Measurements from ENCODE around the gene RNF213.

Gene RNF213

DNA sequence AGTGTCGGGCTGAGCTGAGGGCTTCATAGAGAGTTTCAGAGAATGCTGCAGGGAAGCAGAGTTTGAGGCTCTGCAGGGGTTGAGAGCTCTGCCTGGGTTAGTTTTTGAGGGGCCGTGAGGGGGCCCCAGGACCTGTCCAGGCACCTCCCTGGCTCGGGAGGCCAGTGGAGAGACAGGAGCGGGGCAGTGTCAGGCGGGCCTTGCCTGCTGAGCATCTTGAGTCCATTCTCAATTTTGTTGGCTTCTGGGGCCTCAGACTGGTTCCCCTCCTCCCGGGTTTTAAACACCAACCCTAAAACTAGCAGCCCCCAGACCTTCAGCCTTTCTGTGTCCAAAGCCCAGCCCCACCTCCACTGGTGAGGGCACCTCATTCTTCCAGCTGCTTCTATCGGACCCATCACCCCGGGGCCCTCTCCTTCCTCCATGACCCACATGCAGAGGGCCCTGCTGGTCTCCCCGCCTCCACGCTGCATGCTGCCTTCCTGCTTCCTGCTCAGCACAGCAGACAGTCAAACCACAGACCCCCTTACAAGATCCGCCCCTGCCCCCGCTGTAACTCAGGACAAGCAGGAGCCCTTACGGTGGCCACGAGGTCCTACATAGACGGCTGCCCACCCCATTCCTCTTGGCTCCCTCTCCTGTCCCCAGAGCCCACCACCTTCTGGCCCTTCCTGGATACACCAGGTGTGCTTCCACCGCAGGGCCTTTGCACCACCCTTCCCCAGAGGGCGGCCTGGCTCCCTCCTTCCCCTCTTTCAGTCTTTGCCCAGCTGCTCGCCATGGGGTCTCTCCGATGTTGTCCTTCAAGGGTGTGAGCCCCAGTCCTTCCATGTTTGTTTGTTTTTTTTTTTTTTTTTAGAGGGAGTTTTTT is 3.8 kb downstream of the RNF213 start:
- TF ChIP-seq, protein P1, sequence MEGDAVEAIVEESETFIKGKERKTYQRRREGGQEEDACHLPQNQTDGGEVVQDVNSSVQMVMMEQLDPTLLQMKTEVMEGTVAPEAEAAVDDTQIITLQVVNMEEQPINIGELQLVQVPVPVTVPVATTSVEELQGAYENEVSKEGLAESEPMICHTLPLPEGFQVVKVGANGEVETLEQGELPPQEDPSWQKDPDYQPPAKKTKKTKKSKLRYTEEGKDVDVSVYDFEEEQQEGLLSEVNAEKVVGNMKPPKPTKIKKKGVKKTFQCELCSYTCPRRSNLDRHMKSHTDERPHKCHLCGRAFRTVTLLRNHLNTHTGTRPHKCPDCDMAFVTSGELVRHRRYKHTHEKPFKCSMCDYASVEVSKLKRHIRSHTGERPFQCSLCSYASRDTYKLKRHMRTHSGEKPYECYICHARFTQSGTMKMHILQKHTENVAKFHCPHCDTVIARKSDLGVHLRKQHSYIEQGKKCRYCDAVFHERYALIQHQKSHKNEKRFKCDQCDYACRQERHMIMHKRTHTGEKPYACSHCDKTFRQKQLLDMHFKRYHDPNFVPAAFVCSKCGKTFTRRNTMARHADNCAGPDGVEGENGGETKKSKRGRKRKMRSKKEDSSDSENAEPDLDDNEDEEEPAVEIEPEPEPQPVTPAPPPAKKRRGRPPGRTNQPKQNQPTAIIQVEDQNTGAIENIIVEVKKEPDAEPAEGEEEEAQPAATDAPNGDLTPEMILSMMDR (IDR thresholded peaks at IDR 0.05; ENCODE audit: extremely low read depth, insufficient read depth, missing control alignments) = no peak
- no peak for DNase-seq (ENCODE audit: low spot score)
- in situ Hi-C loops (cut with MboI; ENCODE audit: low pct_unique_long_range_greater_than_20kb, low sequenced_read_pairs, unreplicated experiment) = no loop called here

DNA sequence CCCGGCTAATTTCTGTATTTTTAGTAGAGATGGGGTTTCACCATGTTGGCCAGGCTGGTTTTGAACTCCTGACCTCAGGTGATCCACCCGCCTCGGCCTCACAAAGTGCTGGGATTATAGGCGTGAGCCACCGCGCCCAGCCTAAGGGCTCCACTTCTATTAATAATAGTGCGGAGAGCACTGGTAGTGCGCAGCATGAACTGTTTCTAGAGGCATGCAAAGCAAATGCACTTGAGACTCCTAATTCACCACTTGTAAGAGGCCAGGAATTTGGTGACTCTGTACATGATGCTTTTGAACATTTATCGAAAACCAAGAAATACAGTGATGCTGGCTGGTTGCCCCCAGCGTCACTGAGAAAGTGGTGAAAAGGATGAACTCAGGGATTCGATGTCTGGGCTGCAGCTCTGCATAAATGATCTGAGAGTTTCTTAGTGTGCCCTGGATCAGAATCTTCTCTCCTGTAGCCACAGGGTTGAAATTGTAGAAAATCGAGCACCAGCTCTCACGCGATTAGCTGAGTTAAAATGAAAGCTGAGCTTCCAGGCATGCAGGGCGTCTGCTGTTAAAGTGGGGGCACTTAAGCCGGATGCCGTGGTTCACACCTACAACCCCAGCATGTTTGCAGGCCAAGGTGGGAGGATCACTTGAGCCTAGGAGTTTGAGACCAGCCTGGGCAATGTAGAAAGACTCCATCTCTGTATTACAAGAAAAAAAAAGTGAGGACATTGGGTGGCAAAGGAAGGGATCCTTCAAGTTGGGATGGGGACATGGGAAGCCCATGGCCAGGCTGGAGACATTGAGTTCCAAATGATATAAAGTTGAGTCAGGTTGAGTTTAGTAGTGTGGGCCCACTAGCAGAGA is 4.8 kb downstream of the RNF213 start:
- TF ChIP-seq, protein P1 (IDR thresholded peaks at IDR 0.05; ENCODE audit: extremely low read depth, insufficient read depth, missing control alignments) = no peak
- in situ Hi-C loops (cut with MboI; ENCODE audit: low pct_unique_long_range_greater_than_20kb, low sequenced_read_pairs, unreplicated experiment) = no loop called here
- DNase-seq (ENCODE audit: low spot score) = peak; percentile 73

DNA sequence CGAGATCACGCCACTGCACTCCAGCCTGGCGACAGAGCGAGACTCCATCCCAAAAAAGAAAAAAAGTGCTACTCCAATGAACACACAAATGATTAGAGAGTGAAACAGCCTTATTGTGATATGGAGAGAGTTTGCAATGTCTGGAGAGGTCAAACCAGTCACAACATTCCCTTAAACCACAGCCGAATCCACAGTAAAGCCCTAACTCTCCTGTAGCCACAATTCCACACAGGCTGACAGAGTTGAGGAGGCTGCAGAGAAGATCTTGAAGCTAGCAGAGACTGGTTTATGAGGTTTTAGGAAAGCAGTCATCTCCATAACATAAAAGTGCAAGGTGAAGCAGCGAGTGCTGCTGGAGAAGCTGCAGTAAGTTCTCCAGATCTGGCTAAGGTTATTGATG is 6.7 kb downstream of the RNF213 start:
- in situ Hi-C loops (cut with MboI; ENCODE audit: low pct_unique_long_range_greater_than_20kb, low sequenced_read_pairs, unreplicated experiment) = no loop called here
- no peak for DNase-seq (ENCODE audit: low spot score)
- TF ChIP-seq, protein P1 (IDR thresholded peaks at IDR 0.05; ENCODE audit: extremely low read depth, insufficient read depth, missing control alignments) = no peak

DNA sequence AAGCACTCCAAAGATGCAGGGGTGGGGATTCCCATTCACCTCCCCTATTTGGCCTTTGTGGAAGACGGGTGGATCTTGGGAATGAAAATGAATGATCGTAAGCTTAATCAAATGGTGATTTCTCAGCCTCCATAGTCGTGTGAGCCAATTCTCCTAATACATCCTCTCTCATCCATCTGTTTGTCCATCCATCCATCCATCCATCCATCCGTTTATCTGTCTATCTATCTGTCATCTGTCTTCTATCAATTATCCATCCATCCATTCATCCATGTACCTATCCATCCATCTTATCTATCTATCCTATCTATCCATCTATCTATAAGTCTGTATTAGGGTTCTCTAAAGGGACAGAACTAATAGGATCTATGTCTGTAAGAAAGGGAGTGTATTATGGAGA is 7.8 kb downstream of the RNF213 start:
- no peak for DNase-seq (ENCODE audit: low spot score)
- in situ Hi-C loops (cut with MboI; ENCODE audit: low pct_unique_long_range_greater_than_20kb, low sequenced_read_pairs, unreplicated experiment) = no loop called here
- TF ChIP-seq, protein P1 (IDR thresholded peaks at IDR 0.05; ENCODE audit: extremely low read depth, insufficient read depth, missing control alignments) = no peak

DNA sequence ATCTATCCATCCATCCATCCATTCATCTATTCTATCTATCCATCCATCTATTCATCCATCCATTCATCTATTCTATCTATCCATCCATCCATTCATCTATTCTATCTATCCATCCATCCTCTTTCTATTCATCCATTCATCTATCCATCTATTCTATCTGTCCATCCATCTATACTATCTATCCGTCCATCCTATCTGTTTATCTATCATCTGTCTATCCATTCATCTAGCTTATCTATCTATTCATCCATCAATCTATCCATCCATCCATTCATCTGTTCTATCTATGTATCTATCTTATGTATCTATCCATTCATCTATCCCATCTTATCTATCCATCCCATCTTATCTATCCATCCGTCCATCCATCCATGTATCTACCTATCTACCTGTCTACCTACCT is 8.8 kb downstream of the RNF213 start:
- in situ Hi-C loops (cut with MboI; ENCODE audit: low pct_unique_long_range_greater_than_20kb, low sequenced_read_pairs, unreplicated experiment) = no loop called here
- TF ChIP-seq, protein P1 (IDR thresholded peaks at IDR 0.05; ENCODE audit: extremely low read depth, insufficient read depth, missing control alignments) = no peak
- no peak for DNase-seq (ENCODE audit: low spot score)

DNA sequence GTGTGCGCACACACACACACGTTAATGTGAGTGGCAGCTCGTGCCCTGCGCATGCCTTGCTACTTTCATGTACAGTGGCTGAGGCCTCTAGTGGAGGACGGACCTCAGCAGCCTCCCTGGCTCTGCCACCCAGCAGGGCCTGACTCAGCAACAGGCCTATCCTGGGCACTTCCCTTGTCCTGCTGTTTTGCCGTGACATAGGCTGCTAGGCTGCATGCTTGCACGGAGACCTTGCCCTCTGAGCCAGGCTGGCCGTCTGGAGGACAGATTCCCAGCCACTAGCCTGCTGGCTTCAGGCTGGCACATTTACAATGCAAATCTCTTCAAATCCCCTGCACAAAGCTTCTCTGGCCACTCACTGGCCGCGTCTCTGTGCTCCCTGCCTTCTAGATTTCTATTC is 9.5 kb downstream of the RNF213 start:
- in situ Hi-C loops (cut with MboI; ENCODE audit: low pct_unique_long_range_greater_than_20kb, low sequenced_read_pairs, unreplicated experiment) = no loop called here
- TF ChIP-seq, protein P1 (IDR thresholded peaks at IDR 0.05; ENCODE audit: extremely low read depth, insufficient read depth, missing control alignments) = no peak
- no peak for DNase-seq (ENCODE audit: low spot score)
